Lower lobe of right lung (tissue), 2 donors: Measurements from ENCODE around the gene CCR9. TPM values are rescaled to one million over a fixed set of nuclear protein-coding genes. Genes with fewer than 3 reads are reported as not detected.

Experiments
- ATAC-seq, 2 donors: fragments of 200-7000 bp; cut with Tn5 transposase; one replicate each; pipeline ENCODE4 v1.9.1; 2020 to 2022; ENCODE audit warnings: mild to moderate bottlenecking in 2 of 2, moderate library complexity in 2 of 2
- DNase-seq: peaks from one replicate; pipeline ENCODE4 v3.0.0-alpha.2; 2020
- H3K27ac ChIP-seq: fragments of 200-600 bp; one replicate; pipeline ENCODE4 v1.8.0; 2022
- H3K27me3 ChIP-seq: fragments of 200-600 bp; one replicate; pipeline ENCODE4 v1.8.0; 2022; ENCODE audit warnings: low read depth
- H3K36me3 ChIP-seq: fragments of 200-600 bp; one replicate; pipeline ENCODE4 v1.8.0; 2022; ENCODE audit warnings: mild to moderate bottlenecking
- H3K4me1 ChIP-seq: fragments of 200-600 bp; one replicate; pipeline ENCODE4 v1.8.0; 2022
- H3K4me3 ChIP-seq: fragments of 200-600 bp; one replicate; pipeline ENCODE4 v1.8.0; 2022; ENCODE audit warnings: mild to moderate bottlenecking
- H3K9me3 ChIP-seq: fragments of 200-600 bp; one replicate; pipeline ENCODE4 v1.8.0; 2022
- CTCF ChIP-seq: fragments of 200-600 bp; IDR thresholded peaks from one replicate; pipeline ENCODE4 v1.8.0; 2022; ENCODE audit warnings: antibody characterized with exemption, mild to moderate bottlenecking
- intact Hi-C: fragments of 100-400 bp; cut with DNase I; formaldehyde crosslinking; loops from one replicate; pipeline ENCODE4 v1.11.0; 2022
- total RNA-seq: library from RNA; stranded (reverse); fragmentation: NEBNext Ultra II Directional; extraction: Animal tissue kit (Norgen Biotek cat#: 25700); gene quantifications from one replicate; pipeline ENCODE4 v1.2.1, GENCODE V29; 2021
- donor health status: DM: no; HTN: yes; CAD: no; lungs with severe emphysema.

The CCR9 gene
- total RNA-seq, 1 donor from 2014 or later = not detected

- no peak for DNase-seq
- TF ChIP-seq CTCF = no peak
- Histone ChIP-seq H3K4me3 (no peak overlapping the region), H3K4me1 (no peaks in the 10 kb centered on the region), H3K9me3 (no peaks in the 10 kb centered on the region), H3K27me3 (no peaks in the 10 kb centered on the region), H3K36me3 (peaks cover 95% of the 10 kb centered on the region), H3K27ac (no peak overlapping the region)
- intact Hi-C loops = no loop called here
- no peak for ATAC-seq
These were observed 36.7 kb downstream of the CCR9 start for GRCh38 chr3:45922950-45923590.

GRCh38 chr3:45923755-45924154 lies 37.4 kb downstream of the CCR9 start:
- no peak for TF ChIP-seq CTCF
- ATAC-seq (no peak), DNase-seq (no peak)
- Histone ChIP-seq H3K36me3 (peaks cover 97% of the 10 kb centered on the region), H3K27me3 (no peaks in the 10 kb centered on the region), H3K4me1 (no peaks in the 10 kb centered on the region), H3K4me3 (no peak overlapping the region), H3K27ac (no peak overlapping the region), H3K9me3 (no peaks in the 10 kb centered on the region)
- intact Hi-C loops = no loop called here

- intact Hi-C loops = no loop called here
- DNase-seq = no peak
- H3K36me3 ChIP-seq = peaks cover 97% of the 10 kb centered on the region
These were observed 41.5 kb downstream of the CCR9 start for GRCh38 chr3:45927881-45928280.

GRCh38 chr3:45929042-45929679 lies 42.8 kb downstream of the CCR9 start:
- intact Hi-C loops = no loop called here
- Histone ChIP-seq H3K4me3 (no peak overlapping the region), H3K27ac (no peak overlapping the region), H3K9me3 (no peaks in the 10 kb centered on the region), H3K27me3 (no peaks in the 10 kb centered on the region), H3K36me3 (peaks cover 97% of the 10 kb centered on the region), H3K4me1 (no peaks in the 10 kb centered on the region)
- TF ChIP-seq CTCF = peak; percentile 66
- peak; percentile 57 to 67 for ATAC-seq
- DNase-seq = no peak

More at GRCh38 chr3:45927881-45928280, 41.5 kb downstream of the CCR9 start:
- no peak for ATAC-seq
- Histone ChIP-seq H3K27me3 (no peaks in the 10 kb centered on the region), H3K4me1 (no peaks in the 10 kb centered on the region), H3K4me3 (no peak overlapping the region), H3K9me3 (no peaks in the 10 kb centered on the region), H3K27ac (no peak overlapping the region)
- TF ChIP-seq CTCF = no peak

DNA sequence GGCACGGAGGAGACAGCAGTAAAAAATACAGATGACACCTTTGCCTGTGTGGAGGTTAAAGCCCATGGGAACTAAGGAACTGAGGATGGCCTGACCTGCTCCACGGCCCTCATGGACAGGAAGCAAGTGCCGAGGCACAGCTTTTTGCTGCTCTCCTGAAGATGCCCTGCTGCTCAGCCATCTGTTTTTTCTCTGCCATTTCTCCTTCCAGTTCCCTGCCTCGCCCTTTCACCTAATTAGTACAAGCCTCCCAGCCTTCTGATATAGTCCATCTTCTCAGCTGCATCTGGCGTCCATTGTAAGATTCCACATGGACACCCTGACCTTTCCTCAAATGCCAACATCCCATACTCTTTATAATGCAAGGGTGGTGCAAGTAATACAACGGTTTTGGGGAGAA lies 45.2 kb downstream of the CCR9 start:
- Histone ChIP-seq H3K27me3 (no peaks in the 10 kb centered on the region), H3K4me1 (no peaks in the 10 kb centered on the region), H3K27ac (no peak overlapping the region), H3K36me3 (peaks cover 100% of the 10 kb centered on the region), H3K9me3 (no peaks in the 10 kb centered on the region), H3K4me3 (no peak overlapping the region)
- intact Hi-C loops = no loop called here
- TF ChIP-seq CTCF = no peak
- no peak for DNase-seq
- ATAC-seq = no peak
